Activated CD4-positive, CD25-positive, alpha-beta regulatory T cell (primary cell): ENCODE measurements around the gene TMC1.
"Not testable (repeated sequence)": the region's sequence is repeated elsewhere in the genome, so short reads cannot be mapped to it uniquely, and the experiment has no call there.

ENCODE experiments used
- DNase-seq, 4 experiments: peaks; one replicate each; lab custom pipeline; 2025; lab: John Stamatoyannopoulos, UW

The TMC1 gene

GRCh38 chr9:72763022-72763421, 241.6 kb downstream of the TMC1 start:
- no peak for DNase-seq

GRCh38 chr9:72769546-72769945, 248.1 kb downstream of the TMC1 start:
- DNase-seq: no peak

- DNase-seq: no peak
Observed at GRCh38 chr9:72772661-72773060, 251.3 kb downstream of the TMC1 start.

- no peak for DNase-seq
Observed at GRCh38 chr9:72773570-72773969, 252.2 kb downstream of the TMC1 start.

GRCh38 chr9:72775570-72775969, 254.2 kb downstream of the TMC1 start:
- DNase-seq: no peak

GRCh38 chr9:72779614-72780013, 258.2 kb downstream of the TMC1 start:
- DNase-seq: no peak

- DNase-seq: no peak
Observed at GRCh38 chr9:72786948-72787347, 265.5 kb downstream of the TMC1 start.

- no peak for DNase-seq
Observed at GRCh38 chr9:72788966-72789735, 267.7 kb downstream of the TMC1 start.

GRCh38 chr9:72789885-72790284, 268.5 kb downstream of the TMC1 start:
- no peak for DNase-seq

GRCh38 chr9:72790989-72791388, 269.6 kb downstream of the TMC1 start:
- no peak for DNase-seq

- no peak for DNase-seq
Observed at GRCh38 chr9:72791436-72791835, 270.0 kb downstream of the TMC1 start.

- no peak for DNase-seq
Observed at GRCh38 chr9:72794946-72795345, 273.5 kb downstream of the TMC1 start.

- no peak for DNase-seq
Observed at GRCh38 chr9:72800328-72800994, 279.1 kb downstream of the TMC1 start.

- no peak for DNase-seq
Observed at GRCh38 chr9:72805238-72805637, 283.8 kb downstream of the TMC1 start.

GRCh38 chr9:72806313-72806809, 285.0 kb downstream of the TMC1 start:
- DNase-seq: not testable (repeated sequence)

GRCh38 chr9:72807765-72808445, 286.5 kb downstream of the TMC1 start:
- no peak for DNase-seq

GRCh38 chr9:72808446-72808768, 287.0 kb downstream of the TMC1 start:
- no peak for DNase-seq

GRCh38 chr9:72809586-72809985, 288.2 kb downstream of the TMC1 start:
- DNase-seq: no peak

GRCh38 chr9:72812559-72813111, 291.2 kb downstream of the TMC1 start:
- DNase-seq: no peak

GRCh38 chr9:72813544-72813943, 292.1 kb downstream of the TMC1 start:
- no peak for DNase-seq

- no peak for DNase-seq
Observed at GRCh38 chr9:72814083-72814597, 292.7 kb downstream of the TMC1 start.

- no peak for DNase-seq
Observed at GRCh38 chr9:72816666-72817065, 295.3 kb downstream of the TMC1 start.
